H9 (cell line): ENCODE results near the gene PAIP1. TPM values are rescaled to one million over a fixed set of nuclear protein-coding genes. Genes with fewer than 3 reads are reported as not detected.

Experiments used
- DNase-seq: peaks from one replicate; pipeline ENCODE4 v3.0.0-alpha.2; 2017
- H2AFZ ChIP-seq: one replicate; pipeline ENCODE4 v1.6.1; 2013; ENCODE audit warnings: mild to moderate bottlenecking, low read length, control low read depth, moderate library complexity
- H2AK5ac ChIP-seq: 2 replicates; pipeline ENCODE4 v1.6.1; 2013; ENCODE audit warnings: low read length, control low read depth, mixed read lengths; ENCODE audit not compliant: insufficient read length
- H2BK120ac ChIP-seq: one replicate; pipeline ENCODE4 v1.6.1; 2013; ENCODE audit warnings: low read depth, mild to moderate bottlenecking, low read length, control low read depth, inconsistent platforms; ENCODE audit not compliant: poor library complexity, severe bottlenecking
- H2BK12ac ChIP-seq: 2 replicates; pipeline ENCODE4 v1.6.1; 2013; ENCODE audit warnings: low read length, control low read depth, mixed read lengths, low read depth; ENCODE audit not compliant: insufficient read length
- H2BK15ac ChIP-seq: 2 replicates; pipeline ENCODE4 v1.6.1; 2013; ENCODE audit warnings: low read depth, low read length, control low read depth
- H2BK20ac ChIP-seq: one replicate; pipeline ENCODE4 v1.6.1; 2013; ENCODE audit warnings: low read depth, mild to moderate bottlenecking, low read length, control low read depth, inconsistent platforms; ENCODE audit not compliant: poor library complexity, severe bottlenecking
- H2BK5ac ChIP-seq: 2 replicates; pipeline ENCODE4 v1.6.1; 2013; ENCODE audit warnings: low read length, control low read depth, mixed read lengths; ENCODE audit not compliant: insufficient read length
- H3K14ac ChIP-seq: 2 replicates; pipeline ENCODE4 v1.6.1; 2013; ENCODE audit warnings: low read length, control low read depth; ENCODE audit not compliant: insufficient read depth
- H3K18ac ChIP-seq: 2 replicates; pipeline ENCODE4 v1.6.1; 2013; ENCODE audit warnings: low read depth, mild to moderate bottlenecking, mixed read lengths, low read length, control low read depth; ENCODE audit not compliant: insufficient read length
- H3K23ac ChIP-seq: 2 replicates; pipeline ENCODE4 v1.6.1; 2013; ENCODE audit warnings: low read length, control low read depth, mixed read lengths, low read depth; ENCODE audit not compliant: insufficient read length
- H3K23me2 ChIP-seq: 2 replicates; pipeline ENCODE4 v1.6.1; 2013; ENCODE audit warnings: low read depth, mild to moderate bottlenecking, mixed read lengths, low read length, control low read depth; ENCODE audit not compliant: insufficient read length, poor library complexity, severe bottlenecking
- H3K27ac ChIP-seq: 2 replicates; pipeline ENCODE4 v1.5.1; 2013; ENCODE audit warnings: low read length, control low read depth, mixed read lengths, low read depth; ENCODE audit not compliant: insufficient read length
- H3K27me3 ChIP-seq: 2 replicates; pipeline ENCODE4 v1.6.1; 2013; ENCODE audit warnings: low read length, control low read depth, inconsistent platforms; ENCODE audit not compliant: insufficient read depth
- H3K4ac ChIP-seq: 2 replicates; pipeline ENCODE4 v1.6.1; 2013; ENCODE audit warnings: low read depth, mild to moderate bottlenecking, control low read depth, inconsistent platforms, low read length, moderate library complexity
- H3K4me1 ChIP-seq: 2 replicates; pipeline ENCODE4 v1.6.1; 2013; ENCODE audit warnings: low read length, control low read depth, inconsistent platforms; ENCODE audit not compliant: insufficient read depth
- H3K4me2 ChIP-seq: 2 replicates; pipeline ENCODE4 v1.6.1; 2013; ENCODE audit warnings: low read length, control low read depth, mixed read lengths; ENCODE audit not compliant: insufficient read length, insufficient read depth
- H3K56ac ChIP-seq: 2 replicates; pipeline ENCODE4 v1.6.1; 2013; ENCODE audit warnings: low read depth, mild to moderate bottlenecking, mixed read lengths, low read length, control low read depth; ENCODE audit not compliant: insufficient read length
- H3K79me1 ChIP-seq: 2 replicates; pipeline ENCODE4 v1.6.1; 2013; ENCODE audit warnings: low read depth, mild to moderate bottlenecking, moderate library complexity, low read length, control low read depth, inconsistent platforms; ENCODE audit not compliant: insufficient read depth, poor library complexity, severe bottlenecking
- H3K79me2 ChIP-seq: 2 replicates; pipeline ENCODE4 v1.6.1; 2013; ENCODE audit warnings: low read length, control low read depth, inconsistent platforms; ENCODE audit not compliant: insufficient read depth
- H3K9ac ChIP-seq: 2 replicates; pipeline ENCODE4 v1.6.1; 2013; ENCODE audit warnings: low read length, control low read depth, mixed read lengths; ENCODE audit not compliant: insufficient read length; ENCODE audit errors: extremely low read depth
- H3K9me3 ChIP-seq: one replicate; pipeline ENCODE4 v1.6.1; 2013; ENCODE audit warnings: low read depth, low read length, inconsistent platforms; ENCODE audit not compliant: control insufficient read depth
- H3T11ph ChIP-seq: one replicate; pipeline ENCODE4 v1.6.1; 2013; ENCODE audit warnings: mild to moderate bottlenecking, low read length, control low read depth, inconsistent platforms
- H4K20me1 ChIP-seq: one replicate; pipeline ENCODE4 v1.6.1; 2013; ENCODE audit not compliant: control insufficient read depth, insufficient read length, insufficient read depth
- H4K5ac ChIP-seq: 2 replicates; pipeline ENCODE4 v1.6.1; 2013; ENCODE audit warnings: low read depth, mild to moderate bottlenecking, mixed read lengths, low read length, control low read depth; ENCODE audit not compliant: insufficient read length
- H4K8ac ChIP-seq: replicated peaks from 2 replicates; pipeline ENCODE4 v1.6.1; 2013; ENCODE audit warnings: low read length, control low read depth, mixed read lengths, low read depth; ENCODE audit not compliant: insufficient read length
- H4K91ac ChIP-seq: 2 replicates; pipeline ENCODE4 v1.6.1; 2013; ENCODE audit warnings: low read depth, mild to moderate bottlenecking, moderate library complexity, mixed read lengths, low read length, control low read depth; ENCODE audit not compliant: insufficient read length
- H3K27ac Mint-ChIP-seq, 3 experiments: 2 replicates in 2 of 3; 3 replicates in 1 of 3; pipeline ENCODE4 v1.8.0; 2020 to 2021; ENCODE audit warnings: mixed read lengths in 3 of 3, mild to moderate bottlenecking in 1 of 3, moderate library complexity in 1 of 3
- H3K27me3 Mint-ChIP-seq: 2 replicates; pipeline ENCODE4 v1.8.0; 2021; ENCODE audit warnings: low read depth, mild to moderate bottlenecking, moderate library complexity, mixed read lengths
- H3K36me3 Mint-ChIP-seq, 3 experiments: 2 replicates in 2 of 3; 3 replicates in 1 of 3; pipeline ENCODE4 v1.8.0; 2020 to 2021; ENCODE audit warnings: low read depth in 3 of 3, mixed read lengths in 3 of 3; ENCODE audit not compliant: insufficient read depth in 1 of 3
- H3K4me1 Mint-ChIP-seq, 2 experiments: 2 replicates each; pipeline ENCODE4 v1.8.0; 2020; ENCODE audit warnings: mixed read lengths in 2 of 2
- H3K4me3 Mint-ChIP-seq, 2 experiments: 2 replicates in 1 of 2; 3 replicates in 1 of 2; pipeline ENCODE4 v1.8.0; 2020 to 2021; ENCODE audit warnings: mild to moderate bottlenecking in 2 of 2, mixed read lengths in 2 of 2, moderate library complexity in 1 of 2
- H3K9me3 Mint-ChIP-seq, 2 experiments: 2 replicates in 1 of 2; 3 replicates in 1 of 2; pipeline ENCODE4 v1.8.0; 2020; ENCODE audit warnings: mild to moderate bottlenecking in 2 of 2, mixed read lengths in 2 of 2, moderate library complexity in 1 of 2
- WGBS: extraction: QIAGEN DNeasy Blood & Tissue Kit; methylation state at CpG from one replicate; pipeline ENCODE4 v1.1.7; 2013; ENCODE audit warnings: missing lambda C conversion rate, low lambda C conversion rate, mixed read lengths; ENCODE audit not compliant: insufficient read length; ENCODE audit errors: extremely low coverage; 5-methylcytosine and 5-hydroxymethylcytosine counted together
- total RNA-seq: library from RNA; stranded (reverse); gene quantifications from 2 replicates; pipeline ENCODE4 v1.2.1, GENCODE V29; 2021
- TF ChIP-seq, protein P1 (sequence below): fragments of 200-600 bp; sonication (generic); conservative IDR thresholded peaks from 3 replicates; pipeline ENCODE4 v1.8.0; 2021; ENCODE audit warnings: antibody characterized with exemption, mild to moderate bottlenecking

Gene PAIP1
- total RNA-seq, 1 experiment from 2014 or later: 92.9 TPM

DNA sequence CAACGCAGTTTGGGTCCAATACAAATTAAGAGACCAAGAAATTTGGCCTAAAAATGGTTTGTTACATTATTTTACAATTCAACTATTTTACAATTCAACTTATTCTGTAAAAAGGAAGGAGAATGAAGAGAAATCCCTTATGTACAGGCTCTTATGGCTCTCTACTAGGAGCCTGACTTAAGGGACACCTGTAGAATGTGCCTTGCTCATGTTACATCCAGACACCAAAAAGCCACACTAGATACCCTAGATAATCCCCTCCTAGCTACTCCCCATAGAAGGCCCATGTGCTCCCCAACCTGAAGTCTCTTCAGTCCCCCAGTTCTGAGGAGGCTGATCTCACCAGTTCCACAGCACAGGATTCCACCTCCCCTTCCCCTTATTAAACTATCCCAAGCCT lies 32.0 kb upstream of the PAIP1 start:
- Histone ChIP-seq H4K20me1 (no peaks in the 10 kb centered on the region), H2BK20ac (no peak overlapping the region), H3K23me2 (no peaks in the 10 kb centered on the region), H2BK120ac (no peak overlapping the region), H4K5ac (no peak overlapping the region), H2AK5ac (no peak overlapping the region), H3K56ac (no peak overlapping the region), H3K9me3 (peaks cover 8% of the 10 kb centered on the region), H4K91ac (no peak overlapping the region), H3K27ac (no peak overlapping the region), H3K4me2 (no peak overlapping the region), H3K4me1 (peaks cover 2% of the 10 kb centered on the region; the same call in 1 of the 2 replicates), H2BK5ac (no peak overlapping the region), H3K9ac (no peak overlapping the region), H2BK12ac (no peak overlapping the region), H3K27me3 (no peaks in the 10 kb centered on the region), H3K79me1 (no peaks in the 10 kb centered on the region), H4K8ac (no peak overlapping the region), H3K18ac (no peak overlapping the region), H2AFZ (no peak overlapping the region), H3K14ac (no peak overlapping the region), H3K4ac (no peak overlapping the region), H2BK15ac (peak overlapping the region; percentile 31; the same call in 1 of the 2 replicates), H3K79me2 (0 out of 2 replicates have a peak, but pooled peaks cover 2% of the 10 kb centered on the region), H3K23ac (no peak overlapping the region), H3T11ph (no peak overlapping the region)
- H3K4me3 Mint-ChIP-seq: no peak overlapping the region
- DNase-seq: no peak
- peaks cover 12 to 28% (median 13%) of the 10 kb centered on the region in 3 experiments for H3K36me3 Mint-ChIP-seq
- H3K27ac Mint-ChIP-seq: no peak overlapping the region; a peak in 1 of 7 replicates
- WGBS: no CpG with 5 or more reads among the region's 1 CpG
- H3K4me1 Mint-ChIP-seq: peaks cover 12% of the 10 kb centered on the region in 2 experiments
- H3K9me3 Mint-ChIP-seq: peaks cover 16 to 19% of the 10 kb centered on the region in 2 experiments
- TF ChIP-seq, protein P1, sequence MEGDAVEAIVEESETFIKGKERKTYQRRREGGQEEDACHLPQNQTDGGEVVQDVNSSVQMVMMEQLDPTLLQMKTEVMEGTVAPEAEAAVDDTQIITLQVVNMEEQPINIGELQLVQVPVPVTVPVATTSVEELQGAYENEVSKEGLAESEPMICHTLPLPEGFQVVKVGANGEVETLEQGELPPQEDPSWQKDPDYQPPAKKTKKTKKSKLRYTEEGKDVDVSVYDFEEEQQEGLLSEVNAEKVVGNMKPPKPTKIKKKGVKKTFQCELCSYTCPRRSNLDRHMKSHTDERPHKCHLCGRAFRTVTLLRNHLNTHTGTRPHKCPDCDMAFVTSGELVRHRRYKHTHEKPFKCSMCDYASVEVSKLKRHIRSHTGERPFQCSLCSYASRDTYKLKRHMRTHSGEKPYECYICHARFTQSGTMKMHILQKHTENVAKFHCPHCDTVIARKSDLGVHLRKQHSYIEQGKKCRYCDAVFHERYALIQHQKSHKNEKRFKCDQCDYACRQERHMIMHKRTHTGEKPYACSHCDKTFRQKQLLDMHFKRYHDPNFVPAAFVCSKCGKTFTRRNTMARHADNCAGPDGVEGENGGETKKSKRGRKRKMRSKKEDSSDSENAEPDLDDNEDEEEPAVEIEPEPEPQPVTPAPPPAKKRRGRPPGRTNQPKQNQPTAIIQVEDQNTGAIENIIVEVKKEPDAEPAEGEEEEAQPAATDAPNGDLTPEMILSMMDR: no peak
- H3K27me3 Mint-ChIP-seq: no peaks in the 10 kb centered on the region
